ENCODE results near the gene MFN1.

MFN1 gene

DNA sequence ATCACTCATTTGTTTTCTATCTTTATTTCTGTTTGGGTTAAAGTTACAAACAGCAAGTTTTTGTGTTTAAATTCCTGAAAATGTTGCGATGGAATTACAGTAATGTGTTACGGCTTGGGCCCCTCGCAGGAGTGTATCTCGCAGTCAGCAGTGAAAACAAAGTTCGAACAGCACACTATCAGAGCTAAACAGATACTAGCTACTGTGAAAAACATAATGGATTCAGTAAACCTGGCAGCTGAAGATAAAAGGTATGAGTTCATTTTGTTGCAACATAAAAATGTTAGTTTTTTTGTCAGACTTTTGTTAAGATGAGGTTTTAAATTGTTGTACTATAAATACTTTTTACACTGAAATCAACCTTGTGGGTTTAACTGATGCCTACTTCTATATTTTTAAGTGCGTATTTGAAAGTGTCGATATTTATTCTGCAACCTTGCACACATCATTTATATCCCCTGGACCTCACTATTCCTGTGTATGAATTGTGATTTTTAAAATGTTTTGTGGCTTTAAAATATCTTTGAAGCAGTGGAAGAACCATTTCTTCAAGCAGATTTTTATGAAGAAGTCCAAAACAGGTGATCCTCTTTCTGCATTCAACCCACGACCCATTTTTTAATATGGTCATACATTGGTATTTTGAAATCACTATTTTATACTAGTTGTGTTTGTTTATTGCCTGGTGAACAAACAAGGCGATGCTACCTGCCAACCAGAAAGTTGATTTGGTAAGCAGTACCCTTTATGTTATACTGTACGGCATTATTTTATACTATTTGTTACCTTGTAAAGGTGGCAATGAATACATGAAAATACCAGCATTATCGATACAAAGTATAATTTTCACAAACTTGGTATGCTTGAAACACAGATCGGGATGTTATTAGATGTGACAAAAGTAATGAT lies 27.8 kb downstream of the MFN1 start:
- Histone ChIP-seq H3K27me3 (ENCODE audit: insufficient read depth, low read length) (no peaks in the 10 kb centered on the region), H3K79me1 (ENCODE audit: low read length) (no peaks in the 10 kb centered on the region), H4K12ac (ENCODE audit: low read depth, low read length) (no peak overlapping the region), H2AFZ (ENCODE audit: insufficient read depth, low read length, poor library complexity) (no peak overlapping the region), H3K23ac (ENCODE audit: low read length) (no peak overlapping the region), H4K91ac (ENCODE audit: low read depth, low read length) (no peak overlapping the region), H3K14ac (ENCODE audit: low read length) (no peak overlapping the region), H3K9ac (ENCODE audit: low read length) (no peak overlapping the region), H3K18ac (ENCODE audit: low read length) (no peak overlapping the region), H3K9me3 (ENCODE audit: insufficient read depth, low read depth, low read length) (no peaks in the 10 kb centered on the region), H3K79me2 (ENCODE audit: control insufficient read depth, insufficient read depth, low read length, poor library complexity) (no peaks in the 10 kb centered on the region), H3K4me2 (ENCODE audit: low read length) (no peak overlapping the region), H2BK12ac (ENCODE audit: low read length) (no peak overlapping the region), H4K8ac (ENCODE audit: low read depth, low read length) (no peak overlapping the region), H3K27ac (ENCODE audit: low read depth, low read length) (no peak overlapping the region), H3K4ac (ENCODE audit: low read depth, low read length) (no peak overlapping the region), H3K4me3 (ENCODE audit: low read depth, low read length) (no peak overlapping the region), H3K4me1 (ENCODE audit: control insufficient read depth in 1 of 2, insufficient read depth in 2 of 2, low read length in 2 of 2) (no peaks in the 10 kb centered on the region), H2BK5ac (ENCODE audit: low read depth, low read length, poor library complexity) (no peak overlapping the region), H2AK5ac (ENCODE audit: low read length) (no peak overlapping the region), H3K36me3 (ENCODE audit: control insufficient read depth in 1 of 2, insufficient read depth in 2 of 2, low read length in 2 of 2) (peaks cover 9 to 15% of the 10 kb centered on the region in 2 experiments), H2BK120ac (ENCODE audit: insufficient read depth, low read length, poor library complexity) (no peak overlapping the region)
- no CpG with 5 or more reads among the region's 12 CpGs for WGBS (ENCODE audit: extremely low coverage, insufficient coverage, insufficient read length)
- DNase-seq = no peak

DNA sequence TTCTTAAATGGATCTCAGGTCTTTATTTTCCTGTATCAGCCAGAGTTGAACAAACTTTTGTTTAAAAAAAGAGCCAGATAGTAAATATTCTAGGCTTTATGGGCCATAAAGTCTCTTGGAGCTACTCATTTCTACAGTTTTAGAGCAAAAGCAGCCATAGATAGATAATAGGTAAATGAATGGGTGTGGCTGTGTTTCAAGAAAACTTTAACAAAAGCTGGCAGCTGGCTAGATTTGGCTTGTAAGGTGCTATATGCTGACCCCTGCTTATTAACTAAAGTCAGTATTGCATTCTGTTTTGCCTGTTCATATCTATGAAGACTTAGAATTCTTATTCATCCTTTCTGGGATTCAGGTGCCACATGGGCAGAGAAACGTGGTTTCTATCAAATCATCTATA lies 29.0 kb downstream of the MFN1 start:
- H3K23ac ChIP-seq (ENCODE audit: low read length) = no peak overlapping the region
- peaks cover 6 to 18% of the 10 kb centered on the region in 2 experiments for H3K36me3 ChIP-seq (ENCODE audit: control insufficient read depth in 1 of 2, insufficient read depth in 2 of 2, low read length in 2 of 2)
- H3K79me2 ChIP-seq (ENCODE audit: control insufficient read depth, insufficient read depth, low read length, poor library complexity) = no peaks in the 10 kb centered on the region
- H4K12ac ChIP-seq (ENCODE audit: low read depth, low read length) = no peak overlapping the region
- no peak overlapping the region for H3K4me2 ChIP-seq (ENCODE audit: low read length)
- H3K27ac ChIP-seq (ENCODE audit: low read depth, low read length) = no peak overlapping the region
- H2AK5ac ChIP-seq (ENCODE audit: low read length) = no peak overlapping the region
- H3K4me3 ChIP-seq (ENCODE audit: low read depth, low read length) = no peak overlapping the region
- H2BK5ac ChIP-seq (ENCODE audit: low read depth, low read length, poor library complexity) = no peak overlapping the region
- H3K9me3 ChIP-seq (ENCODE audit: insufficient read depth, low read depth, low read length) = no peaks in the 10 kb centered on the region
- H3K9ac ChIP-seq (ENCODE audit: low read length) = no peak overlapping the region
- H3K4ac ChIP-seq (ENCODE audit: low read depth, low read length) = no peak overlapping the region
- no peak overlapping the region for H4K8ac ChIP-seq (ENCODE audit: low read depth, low read length)
- no peak overlapping the region for H2BK120ac ChIP-seq (ENCODE audit: insufficient read depth, low read length, poor library complexity)
- H3K79me1 ChIP-seq (ENCODE audit: low read length) = no peaks in the 10 kb centered on the region
- no peaks in the 10 kb centered on the region for H3K27me3 ChIP-seq (ENCODE audit: insufficient read depth, low read length)
- no peak overlapping the region for H3K14ac ChIP-seq (ENCODE audit: low read length)
- no peak overlapping the region for H4K91ac ChIP-seq (ENCODE audit: low read depth, low read length)
- no peak for DNase-seq
- no CpG with 5 or more reads among the region's 1 CpG for WGBS (ENCODE audit: extremely low coverage, insufficient coverage, insufficient read length)
- no peak overlapping the region for H2BK12ac ChIP-seq (ENCODE audit: low read length)
- no peaks in the 10 kb centered on the region for H3K4me1 ChIP-seq (ENCODE audit: control insufficient read depth in 1 of 2, insufficient read depth in 2 of 2, low read length in 2 of 2)
- H3K18ac ChIP-seq (ENCODE audit: low read length) = no peak overlapping the region
- H2AFZ ChIP-seq (ENCODE audit: insufficient read depth, low read length, poor library complexity) = no peak overlapping the region

DNA sequence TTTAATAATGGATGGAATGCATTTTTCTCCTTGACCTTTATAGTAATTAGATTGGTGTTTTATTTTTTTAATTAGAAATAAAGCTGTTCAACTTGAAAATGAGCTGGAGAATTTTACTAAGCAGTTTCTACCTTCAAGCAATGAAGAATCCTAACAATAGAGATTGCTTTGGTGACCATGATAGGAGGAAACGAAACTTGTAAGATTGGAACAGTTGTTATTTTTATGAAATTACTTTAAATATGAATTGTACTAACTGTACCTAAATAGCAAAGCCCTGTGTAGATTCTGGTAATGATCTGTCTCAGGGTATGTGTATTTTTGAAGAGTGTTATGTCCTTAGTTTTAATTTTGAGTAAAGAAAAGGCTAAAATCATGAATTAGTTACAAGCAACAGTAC lies 44.4 kb downstream of the MFN1 start:
- Histone ChIP-seq H2AK5ac (ENCODE audit: low read length) (no peak overlapping the region), H3K79me2 (ENCODE audit: control insufficient read depth, insufficient read depth, low read length, poor library complexity) (no peaks in the 10 kb centered on the region), H2BK5ac (ENCODE audit: low read depth, low read length, poor library complexity) (no peak overlapping the region), H3K79me1 (ENCODE audit: low read length) (no peaks in the 10 kb centered on the region), H3K23ac (ENCODE audit: low read length) (no peak overlapping the region), H3K4me3 (ENCODE audit: low read depth, low read length) (no peak overlapping the region), H3K4me1 (ENCODE audit: control insufficient read depth in 1 of 2, insufficient read depth in 2 of 2, low read length in 2 of 2) (no peaks in the 10 kb centered on the region), H3K27me3 (ENCODE audit: insufficient read depth, low read length) (no peaks in the 10 kb centered on the region), H3K27ac (ENCODE audit: low read depth, low read length) (no peak overlapping the region), H4K8ac (ENCODE audit: low read depth, low read length) (no peak overlapping the region), H4K12ac (ENCODE audit: low read depth, low read length) (no peak overlapping the region), H3K4ac (ENCODE audit: low read depth, low read length) (no peak overlapping the region), H2AFZ (ENCODE audit: insufficient read depth, low read length, poor library complexity) (no peak overlapping the region), H2BK12ac (ENCODE audit: low read length) (no peak overlapping the region), H3K9me3 (ENCODE audit: insufficient read depth, low read depth, low read length) (no peaks in the 10 kb centered on the region), H4K91ac (ENCODE audit: low read depth, low read length) (no peak overlapping the region), H3K4me2 (ENCODE audit: low read length) (no peak overlapping the region), H3K18ac (ENCODE audit: low read length) (no peak overlapping the region), H3K9ac (ENCODE audit: low read length) (no peak overlapping the region), H3K36me3 (ENCODE audit: control insufficient read depth in 1 of 2, insufficient read depth in 2 of 2, low read length in 2 of 2) (peaks cover 14 to 15% of the 10 kb centered on the region in 2 experiments), H3K14ac (ENCODE audit: low read length) (no peak overlapping the region), H2BK120ac (ENCODE audit: insufficient read depth, low read length, poor library complexity) (no peak overlapping the region)
- DNase-seq = no peak
- WGBS (ENCODE audit: extremely low coverage, insufficient coverage, insufficient read length) = no CpG with 5 or more reads among the region's 1 CpG

DNA sequence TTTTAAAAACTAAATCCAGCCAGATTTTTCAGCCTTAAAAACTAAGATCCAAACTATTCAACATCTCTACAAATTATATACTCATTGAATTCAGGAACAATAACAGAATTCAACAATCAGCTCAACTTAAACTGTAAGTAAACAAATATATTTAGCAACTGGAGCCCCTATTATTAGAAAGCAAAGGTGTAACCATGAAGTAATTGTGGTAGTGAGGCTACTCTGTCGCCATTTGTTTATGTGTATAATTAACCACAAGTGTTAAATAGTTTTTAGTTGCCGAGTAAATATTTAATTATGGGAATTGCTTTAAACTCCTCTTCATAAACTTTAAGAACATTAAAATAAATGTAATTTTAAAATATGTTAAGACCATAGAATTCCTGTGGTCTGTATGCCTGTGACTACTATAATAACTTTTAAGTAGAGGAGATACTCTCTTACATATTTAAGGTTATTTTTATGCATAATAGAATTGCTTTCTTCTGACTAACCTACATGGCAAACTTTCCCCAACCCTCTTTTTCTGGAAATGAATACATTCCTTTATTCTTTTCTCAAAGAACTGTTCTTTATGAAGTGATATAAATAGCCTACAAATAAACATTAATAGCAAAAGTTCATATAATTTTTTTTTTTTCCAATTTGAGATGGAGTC lies 51.2 kb downstream of the MFN1 start:
- no peak overlapping the region for H4K91ac ChIP-seq (ENCODE audit: low read depth, low read length)

More for the DNA sequence above, 51.2 kb downstream of the MFN1 start:
- Histone ChIP-seq H4K8ac (ENCODE audit: low read depth, low read length) (no peak overlapping the region), H3K4me3 (ENCODE audit: low read depth, low read length) (no peak overlapping the region), H3K4ac (ENCODE audit: low read depth, low read length) (no peak overlapping the region), H2AK5ac (ENCODE audit: low read length) (no peak overlapping the region), H3K27me3 (ENCODE audit: insufficient read depth, low read length) (no peaks in the 10 kb centered on the region), H3K18ac (ENCODE audit: low read length) (no peak overlapping the region), H2BK120ac (ENCODE audit: insufficient read depth, low read length, poor library complexity) (no peak overlapping the region), H3K4me1 (ENCODE audit: control insufficient read depth in 1 of 2, insufficient read depth in 2 of 2, low read length in 2 of 2) (no peaks in the 10 kb centered on the region), H4K12ac (ENCODE audit: low read depth, low read length) (no peak overlapping the region), H3K27ac (ENCODE audit: low read depth, low read length) (no peak overlapping the region), H2AFZ (ENCODE audit: insufficient read depth, low read length, poor library complexity) (no peak overlapping the region), H3K79me2 (ENCODE audit: control insufficient read depth, insufficient read depth, low read length, poor library complexity) (no peaks in the 10 kb centered on the region), H2BK5ac (ENCODE audit: low read depth, low read length, poor library complexity) (no peak overlapping the region), H3K79me1 (ENCODE audit: low read length) (no peaks in the 10 kb centered on the region), H3K9me3 (ENCODE audit: insufficient read depth, low read depth, low read length) (no peaks in the 10 kb centered on the region), H3K14ac (ENCODE audit: low read length) (no peak overlapping the region), H3K36me3 (ENCODE audit: control insufficient read depth in 1 of 2, insufficient read depth in 2 of 2, low read length in 2 of 2) (peaks cover 9 to 11% of the 10 kb centered on the region in 2 experiments), H2BK12ac (ENCODE audit: low read length) (no peak overlapping the region), H3K9ac (ENCODE audit: low read length) (no peak overlapping the region), H3K4me2 (ENCODE audit: low read length) (no peak overlapping the region), H3K23ac (ENCODE audit: low read length) (no peak overlapping the region)
- no CpG with 5 or more reads among the region's 2 CpGs for WGBS (ENCODE audit: extremely low coverage, insufficient coverage, insufficient read length)
- DNase-seq = no peak
